IPS DF 4.7 (cell line): ENCODE results near the gene DHX8.

Experiments
- DNase-seq: peaks from one replicate; pipeline ENCODE4 v3.0.0-alpha.2; 2013; ENCODE audit warnings: low spot score; ENCODE audit errors: extremely low read depth

Gene DHX8

GRCh38 chr17:43524945-43525575 is 41.3 kb downstream of the DHX8 start:
- no peak for DNase-seq

DNA sequence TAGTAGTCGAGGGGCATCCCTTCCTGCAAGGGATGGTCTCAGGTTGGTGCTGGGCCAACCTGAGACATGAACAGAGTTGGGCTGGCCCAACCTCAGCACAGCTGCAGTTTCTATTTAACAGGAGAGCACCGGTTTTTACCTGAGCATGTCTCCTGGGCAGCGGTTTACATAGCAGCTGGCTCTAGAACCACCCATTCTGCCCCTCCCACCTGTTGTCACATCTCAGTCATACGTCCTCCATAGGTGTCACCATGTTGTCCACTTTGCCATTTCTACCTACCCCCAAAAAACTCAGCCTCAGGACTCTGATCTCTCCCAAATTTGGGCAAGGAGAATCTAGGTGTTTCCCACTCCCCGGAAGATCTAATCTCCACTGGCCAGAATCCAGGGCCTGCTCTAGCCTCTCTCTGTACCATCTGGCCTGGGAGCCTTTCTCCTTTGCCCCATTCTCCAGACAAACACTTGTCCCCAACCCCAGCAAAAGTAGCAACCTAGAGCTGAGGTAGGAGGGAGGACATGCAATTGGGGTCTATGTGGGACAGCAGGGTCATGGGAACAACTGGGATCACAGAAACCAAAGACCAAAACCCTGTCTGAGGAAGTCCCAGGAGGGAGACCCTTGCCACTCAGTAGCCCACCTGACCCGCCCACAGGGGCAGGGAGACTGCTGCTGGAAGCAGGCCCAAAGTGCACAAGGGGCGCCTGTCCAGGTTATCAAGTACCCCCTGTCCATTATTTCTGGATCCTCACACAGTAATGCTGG is 43.3 kb downstream of the DHX8 start:
- no peak for DNase-seq

DNA sequence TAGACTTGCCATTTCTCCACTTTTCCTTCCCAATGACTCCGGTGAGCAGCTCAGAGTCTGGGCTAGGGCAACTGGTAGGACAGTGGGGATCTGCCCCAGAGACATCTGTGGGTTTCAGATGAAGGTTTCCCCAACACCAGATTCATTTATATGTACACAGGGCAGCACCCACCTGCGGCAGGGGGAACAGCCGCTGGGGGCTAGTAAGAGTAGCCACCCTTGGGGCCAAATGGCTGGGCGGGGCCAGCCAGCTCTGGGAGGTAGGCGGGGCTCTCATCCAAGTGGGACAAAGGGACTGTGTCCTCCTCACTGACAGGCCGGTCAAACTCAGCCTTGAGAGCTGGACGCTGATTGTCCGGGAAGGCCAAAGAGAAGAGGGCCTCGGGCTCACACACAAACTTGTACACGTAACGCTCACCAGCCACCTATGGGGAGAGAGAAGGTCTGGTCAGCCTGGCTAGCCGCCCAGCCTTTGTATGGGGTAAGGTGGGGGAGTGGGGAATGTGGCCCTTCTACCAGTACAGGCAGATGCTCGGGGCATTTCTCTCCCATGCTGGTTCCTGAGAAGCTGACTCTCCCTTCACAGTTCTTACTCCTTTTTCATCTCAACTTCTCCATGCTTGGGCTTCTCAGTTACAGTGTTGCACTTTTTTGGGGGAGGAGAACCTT is 44.7 kb downstream of the DHX8 start:
- no peak for DNase-seq

DNA sequence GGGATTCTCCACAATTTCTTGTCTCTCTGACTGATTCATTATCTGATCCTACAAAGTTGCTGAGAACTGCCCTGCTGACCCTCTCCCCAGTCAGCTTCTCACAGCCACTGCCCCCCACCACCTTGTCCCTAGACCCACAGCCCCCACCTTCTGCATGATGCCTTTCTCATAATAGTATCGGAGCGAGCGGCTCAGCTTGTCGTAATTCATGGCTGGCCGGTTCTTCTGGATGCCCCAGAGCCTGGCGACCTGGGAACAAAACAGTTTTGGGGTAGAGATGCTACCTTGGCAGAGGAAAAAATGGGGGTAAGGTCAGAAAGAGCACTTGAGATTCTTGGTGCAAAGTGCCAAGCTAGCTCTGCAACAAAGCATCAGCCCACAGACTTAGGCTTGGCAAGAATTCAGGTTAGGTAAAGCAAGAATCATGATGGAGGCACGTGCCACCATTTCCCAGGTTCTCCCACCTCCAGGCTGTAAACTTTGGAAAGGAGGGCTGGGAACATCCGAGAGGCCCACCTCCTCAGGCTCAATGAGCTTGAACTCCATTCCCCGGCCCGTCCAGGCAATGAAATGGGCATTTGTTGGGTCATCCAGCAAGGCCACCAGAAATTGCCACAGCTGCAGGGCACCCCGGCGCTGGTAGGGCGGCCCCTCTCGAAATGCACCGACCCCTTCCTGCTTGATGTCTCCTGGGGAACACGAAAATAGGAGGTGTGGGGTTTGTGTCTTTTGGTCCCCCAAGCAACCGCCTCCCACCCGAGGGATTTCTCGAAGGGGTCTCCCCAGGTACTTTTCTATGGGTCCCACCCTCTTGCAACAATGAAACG is 45.4 kb downstream of the DHX8 start:
- DNase-seq, result no peak

- no peak for DNase-seq
These were observed 46.1 kb downstream of the DHX8 start for GRCh38 chr17:43529947-43530287.

- DNase-seq, result peak; percentile 99
These were observed 46.7 kb downstream of the DHX8 start for GRCh38 chr17:43530288-43531081.

DNA sequence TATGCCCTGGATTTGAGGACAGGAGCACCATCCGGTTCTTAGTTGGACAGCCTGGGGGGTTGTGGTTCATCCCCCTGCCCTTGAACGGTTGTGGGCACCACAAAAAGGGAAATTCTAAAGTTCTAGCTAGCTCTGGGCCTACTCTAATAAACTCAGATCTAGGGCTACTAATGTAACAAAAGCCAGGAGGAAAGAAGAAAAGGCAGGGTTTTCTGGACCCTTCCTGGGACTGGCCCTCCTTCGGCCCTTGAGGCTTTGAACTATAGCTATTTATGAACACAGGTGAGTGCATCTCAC is 47.3 kb downstream of the DHX8 start:
- DNase-seq, result no peak

DNA sequence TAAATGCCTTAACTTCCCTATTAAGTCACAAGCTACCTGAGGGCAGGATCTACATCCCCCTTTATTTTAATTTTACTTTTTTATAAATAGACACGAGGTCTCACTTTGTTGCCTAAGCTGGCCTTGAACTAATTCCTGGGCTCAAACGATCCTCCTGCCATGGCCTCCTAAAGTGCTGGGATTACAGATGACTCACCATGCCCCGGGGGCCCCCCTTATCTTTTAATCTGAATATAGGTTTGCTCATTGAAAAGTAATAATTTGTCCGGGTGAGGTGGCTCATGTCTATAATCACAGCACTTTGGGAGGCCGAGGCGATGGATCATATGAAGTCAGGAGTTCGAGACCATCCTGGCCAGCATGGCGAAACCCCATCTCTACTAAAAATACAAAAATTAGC is 48.2 kb downstream of the DHX8 start:
- DNase-seq, result no peak

DNA sequence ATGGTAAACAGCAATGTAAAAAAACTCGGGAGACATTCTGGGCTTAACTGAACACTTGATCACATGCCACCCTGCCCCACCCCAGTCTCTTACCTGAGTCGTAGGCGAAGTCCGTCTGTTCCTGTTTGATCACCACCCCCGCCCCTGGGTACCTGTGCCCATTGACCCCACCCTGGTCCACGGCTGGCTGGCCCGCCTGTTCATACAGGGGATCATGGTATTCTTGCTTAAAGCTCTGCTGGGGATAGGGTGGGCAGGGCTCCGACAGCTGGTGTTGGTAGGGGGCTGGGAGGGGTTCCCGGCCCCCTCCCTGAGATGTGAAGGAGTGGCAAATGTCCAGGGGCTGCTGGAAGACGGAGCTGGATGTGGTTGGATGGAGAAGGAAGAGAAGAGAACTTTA is 48.8 kb downstream of the DHX8 start:
- DNase-seq, result no peak

- DNase-seq, result no peak
These were observed 49.9 kb downstream of the DHX8 start for GRCh38 chr17:43533699-43534098.

DNA sequence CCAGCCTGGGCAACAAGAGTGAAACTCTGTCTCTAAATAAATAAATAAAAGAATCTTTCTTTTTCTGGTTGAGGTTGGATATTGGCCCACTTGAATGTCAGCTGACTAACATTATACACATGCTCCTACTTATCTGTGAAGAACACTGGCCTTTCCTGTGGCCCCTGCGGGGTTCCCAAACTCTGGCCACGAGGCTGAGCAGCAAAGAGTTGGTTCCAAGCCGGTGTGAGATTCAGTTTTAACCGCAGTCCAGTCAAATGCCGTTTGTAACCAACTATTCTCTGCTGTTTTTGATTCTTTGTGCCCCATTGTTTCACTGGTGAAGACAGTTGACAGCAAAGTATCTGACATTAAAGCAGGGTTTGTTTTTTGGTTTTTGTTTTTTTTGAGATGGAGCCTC is 51.1 kb downstream of the DHX8 start:
- no peak for DNase-seq

GRCh38 chr17:43536236-43536992 is 52.6 kb downstream of the DHX8 start:
- no peak for DNase-seq

DNA sequence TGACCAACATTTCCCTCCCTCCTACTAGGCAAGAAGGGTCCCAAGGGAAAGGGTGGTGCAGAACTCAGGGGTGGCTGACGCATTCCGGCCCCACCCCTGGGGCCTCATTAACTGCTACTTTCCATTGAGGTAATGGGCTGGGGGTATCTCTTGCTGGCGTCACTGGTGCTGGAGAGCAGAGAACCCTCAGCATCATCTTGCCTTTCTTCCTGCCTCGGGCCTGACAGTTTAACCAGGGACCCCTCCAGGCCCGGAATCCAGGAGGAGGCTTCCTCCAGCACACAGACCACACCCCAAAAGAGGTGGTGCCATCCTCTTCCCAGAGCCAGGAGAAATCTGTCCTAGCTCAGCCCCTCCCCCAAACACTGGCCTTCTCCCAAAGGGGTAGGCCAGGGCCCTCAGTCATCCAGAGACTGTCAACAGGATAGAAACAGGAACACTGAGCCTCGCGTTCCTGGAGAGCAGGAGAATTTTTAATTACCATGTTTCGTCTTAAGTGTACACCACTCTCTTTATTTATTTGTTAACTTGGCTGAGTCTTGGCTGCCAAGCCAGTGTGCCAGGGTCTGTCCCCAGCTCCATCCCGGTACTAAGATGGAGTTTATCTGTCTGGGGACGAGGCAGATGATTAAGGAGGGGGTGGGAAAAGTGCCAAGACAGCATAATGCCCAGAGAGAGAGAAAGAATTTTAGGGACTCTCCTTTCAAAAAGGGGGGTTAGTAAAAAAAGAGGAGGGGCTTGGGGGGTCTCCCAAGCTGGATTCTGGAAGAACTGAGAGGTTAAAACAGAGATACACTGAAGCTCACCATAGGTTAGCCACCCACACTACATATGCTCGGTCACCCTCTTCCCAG is 57.3 kb downstream of the DHX8 start:
- no peak for DNase-seq

DNA sequence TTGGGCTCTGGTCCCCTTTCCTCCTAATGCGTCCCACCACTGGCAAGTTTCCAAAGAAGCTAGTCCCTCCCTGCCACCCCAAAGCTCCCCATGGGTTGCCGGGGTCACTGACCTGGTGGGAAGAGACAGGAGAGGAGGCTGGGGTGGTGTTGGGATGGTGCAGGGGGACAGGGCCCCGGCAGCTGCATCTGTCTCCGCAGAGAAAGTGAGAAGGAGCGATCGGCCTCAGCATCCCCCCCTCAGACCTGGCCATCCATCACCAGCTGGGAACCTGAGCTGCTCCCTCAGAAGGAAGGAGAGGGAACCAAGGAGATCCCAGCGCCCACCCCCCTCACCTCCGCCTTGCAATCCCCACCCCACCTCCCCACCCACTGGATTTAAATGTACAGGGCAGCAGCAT is 59.1 kb downstream of the DHX8 start:
- no peak for DNase-seq

GRCh38 chr17:43543300-43543699 is 59.5 kb downstream of the DHX8 start:
- no peak for DNase-seq

GRCh38 chr17:43543771-43544575 is 60.2 kb downstream of the DHX8 start:
- no peak for DNase-seq

DNA sequence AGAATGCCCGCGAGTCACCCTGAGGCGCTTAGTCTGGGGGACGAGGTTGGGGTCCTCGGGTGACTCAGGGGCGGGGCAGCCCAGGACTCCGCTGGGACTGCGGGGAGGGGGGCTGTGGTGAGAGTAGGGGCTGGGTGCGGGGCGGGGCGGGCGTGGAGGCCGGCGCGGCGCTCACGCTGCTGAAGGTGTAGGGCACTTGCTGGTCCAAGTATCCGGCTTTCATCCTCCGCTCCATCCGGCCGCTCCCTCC is 61.5 kb downstream of the DHX8 start:
- DNase-seq, result no peak

GRCh38 chr17:43546319-43547188 is 62.8 kb downstream of the DHX8 start, which contains the start of gene ETV4:
TSS of gene ETV4 (minus strand) at chr17:43546340. CDS start at chr17:43545617, 723 bp downstream.
- no peak for DNase-seq
